Mammary epithelial cell (primary cell): Measurements from ENCODE around the gene WBP2NL.

Source experiments
- EZH2 ChIP-seq: IDR thresholded peaks from 2 replicates; pipeline ENCODE4 v1.6.1; 2012; ENCODE audit warnings: low read length, inconsistent platforms, borderline replicate concordance
- TF ChIP-seq, protein P1 (sequence below), 2 donors: IDR thresholded peaks in 1 of 2; conservative IDR thresholded peaks in 1 of 2; 2 replicates each; pipeline ENCODE4 v1.5.1; 2011 to 2012; ENCODE audit warnings: inconsistent platforms in 2 of 2, low read length in 2 of 2, mild to moderate bottlenecking in 2 of 2, control low read depth in 1 of 2, low read depth in 1 of 2; ENCODE audit not compliant: insufficient read depth in 1 of 2; ENCODE audit errors: extremely low read depth in 1 of 2

DNA sequence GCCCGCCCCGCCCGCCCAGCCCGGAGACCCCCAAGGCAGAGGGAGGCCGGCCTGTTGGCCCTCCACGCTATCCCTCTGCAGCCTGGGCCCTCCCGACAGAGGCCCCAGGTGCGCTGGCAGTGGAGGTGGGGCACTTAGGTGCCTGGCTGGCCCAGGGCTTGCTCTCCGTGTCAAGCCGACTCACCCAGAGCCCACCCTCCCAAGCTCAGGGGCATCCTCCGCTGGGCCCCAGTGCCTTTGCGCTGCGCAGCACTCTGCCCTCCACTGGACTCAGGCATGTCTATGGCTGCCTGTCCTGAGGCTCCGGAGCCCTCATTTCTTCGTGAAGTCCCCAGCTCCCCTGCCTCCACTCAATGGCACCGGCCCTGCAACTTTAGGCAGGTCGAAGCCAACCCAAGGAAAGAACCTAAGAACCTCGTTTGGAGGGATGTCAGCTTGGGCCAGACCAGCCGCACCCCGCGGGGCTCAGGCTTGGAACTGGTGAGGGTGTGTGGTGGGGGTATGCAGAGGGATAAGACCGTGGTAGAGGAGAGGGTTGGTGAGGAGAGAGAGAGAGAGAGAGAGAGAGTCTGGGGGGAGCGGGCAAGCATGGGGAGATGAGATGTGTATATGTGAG is 40.5 kb upstream of the WBP2NL start:
- TF ChIP-seq, protein P1, sequence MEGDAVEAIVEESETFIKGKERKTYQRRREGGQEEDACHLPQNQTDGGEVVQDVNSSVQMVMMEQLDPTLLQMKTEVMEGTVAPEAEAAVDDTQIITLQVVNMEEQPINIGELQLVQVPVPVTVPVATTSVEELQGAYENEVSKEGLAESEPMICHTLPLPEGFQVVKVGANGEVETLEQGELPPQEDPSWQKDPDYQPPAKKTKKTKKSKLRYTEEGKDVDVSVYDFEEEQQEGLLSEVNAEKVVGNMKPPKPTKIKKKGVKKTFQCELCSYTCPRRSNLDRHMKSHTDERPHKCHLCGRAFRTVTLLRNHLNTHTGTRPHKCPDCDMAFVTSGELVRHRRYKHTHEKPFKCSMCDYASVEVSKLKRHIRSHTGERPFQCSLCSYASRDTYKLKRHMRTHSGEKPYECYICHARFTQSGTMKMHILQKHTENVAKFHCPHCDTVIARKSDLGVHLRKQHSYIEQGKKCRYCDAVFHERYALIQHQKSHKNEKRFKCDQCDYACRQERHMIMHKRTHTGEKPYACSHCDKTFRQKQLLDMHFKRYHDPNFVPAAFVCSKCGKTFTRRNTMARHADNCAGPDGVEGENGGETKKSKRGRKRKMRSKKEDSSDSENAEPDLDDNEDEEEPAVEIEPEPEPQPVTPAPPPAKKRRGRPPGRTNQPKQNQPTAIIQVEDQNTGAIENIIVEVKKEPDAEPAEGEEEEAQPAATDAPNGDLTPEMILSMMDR (conservative IDR thresholded peaks at IDR 0.05 in 1 of 2, IDR thresholded peaks at IDR 0.05 in 1 of 2; ENCODE audit: extremely low read depth in 1 of 2, insufficient read depth in 1 of 2, low read depth in 1 of 2, low read length in 2 of 2): no peak
- TF ChIP-seq EZH2: no peak
